GM18873 (cell line): Measurements from ENCODE around the gene KRT16.
"Not testable (repeated sequence)": the region's sequence is repeated elsewhere in the genome, so short reads cannot be mapped to it uniquely, and the experiment has no call there.

Experiments
- ATAC-seq: cut with Tn5 transposase; IDR thresholded peaks from one replicate; pipeline ENCODE4 v1.9.1; 2021; ENCODE audit warnings: mild to moderate bottlenecking, moderate library complexity, moderate number of reproducible peaks; ENCODE audit not compliant: unreplicated experiment, low FRiP score

KRT16 gene

DNA sequence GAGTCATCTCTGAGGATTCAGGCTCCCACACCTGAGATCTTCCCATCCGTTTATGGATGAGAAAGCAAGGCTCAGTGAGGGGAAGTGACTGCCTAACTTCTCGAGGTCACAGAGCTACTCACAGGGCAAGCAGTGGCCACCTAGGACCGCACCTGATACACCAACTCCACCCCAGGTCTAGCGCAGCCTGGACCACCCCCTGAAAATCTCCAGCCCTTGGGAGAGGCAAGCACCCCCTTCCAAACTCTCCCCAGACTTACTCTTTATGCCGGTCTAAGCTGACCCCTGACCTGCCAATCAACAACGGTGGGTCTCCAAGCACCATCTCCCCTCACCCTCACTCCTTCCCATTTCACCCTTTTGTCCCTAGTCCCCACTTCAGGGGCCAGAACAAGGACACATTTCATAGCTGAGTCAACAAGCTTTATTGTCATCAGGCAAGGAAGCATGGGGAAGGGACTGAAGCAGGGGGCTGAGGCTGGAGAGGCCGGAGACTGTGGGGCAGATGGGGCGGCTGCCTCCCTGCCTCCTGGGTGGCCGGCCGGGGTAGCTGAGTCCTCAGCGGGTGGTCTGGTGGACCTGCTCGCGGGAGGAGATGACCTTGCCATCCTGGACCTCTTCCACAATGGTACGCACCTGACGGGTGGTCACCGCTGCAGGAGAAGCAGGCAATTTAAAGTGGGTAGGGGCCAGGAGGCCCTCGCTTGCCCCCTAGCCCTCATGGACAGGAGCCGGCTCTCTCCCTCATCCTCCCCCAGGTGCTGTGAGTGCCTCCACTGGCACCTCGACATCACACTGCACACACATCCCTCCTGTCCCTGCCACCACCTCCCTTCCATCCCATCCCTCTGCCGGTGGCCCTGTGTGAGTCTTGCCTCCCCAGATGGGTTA is 6.7 kb upstream of the KRT16 start:
- ATAC-seq: no peak

GRCh38 chr17:41618341-41619035 is 5.9 kb upstream of the KRT16 start:
- ATAC-seq: no peak

DNA sequence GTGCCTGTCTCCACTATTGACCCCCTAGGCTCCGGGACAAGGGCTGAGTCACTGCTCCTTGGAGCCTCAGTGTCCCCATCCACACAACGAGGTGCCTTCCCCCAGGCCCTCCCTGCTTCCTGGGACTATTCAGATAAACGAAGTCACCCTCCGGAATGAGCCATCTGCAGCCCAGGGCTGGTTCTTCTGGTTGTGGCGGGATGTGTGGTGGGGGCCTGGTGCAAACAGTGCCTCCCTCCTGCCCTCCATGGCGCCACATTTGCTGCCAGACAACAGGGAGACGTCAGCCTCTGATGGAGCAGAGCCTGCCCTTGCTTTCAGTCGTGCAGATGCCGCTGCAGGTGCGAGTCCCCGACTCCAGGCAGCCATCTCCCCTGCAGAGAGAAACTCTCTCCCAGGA is 5.1 kb upstream of the KRT16 start:
- ATAC-seq: no peak

DNA sequence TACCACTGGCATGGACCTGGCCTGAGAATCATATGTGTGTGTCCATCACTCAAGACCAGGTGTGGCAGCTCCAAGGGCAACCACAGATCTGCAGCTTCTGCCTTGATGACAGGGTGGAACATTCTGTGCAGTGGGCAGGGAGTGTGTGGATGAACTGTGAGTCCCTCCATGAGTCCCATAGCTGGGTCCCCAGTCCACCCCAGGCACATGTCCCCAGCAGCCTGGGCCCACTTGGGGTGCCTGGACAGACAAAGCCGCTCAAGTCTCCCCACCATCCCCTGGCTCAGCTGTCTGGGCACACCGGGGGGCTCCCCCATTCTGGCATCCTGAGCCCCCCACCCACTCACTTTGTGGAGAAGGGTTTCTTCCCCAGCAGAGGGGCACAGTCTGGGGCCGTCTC is 4.6 kb upstream of the KRT16 start:
- no peak for ATAC-seq

GRCh38 chr17:41616486-41616885 is 3.9 kb upstream of the KRT16 start:
- ATAC-seq: not testable (repeated sequence)

DNA sequence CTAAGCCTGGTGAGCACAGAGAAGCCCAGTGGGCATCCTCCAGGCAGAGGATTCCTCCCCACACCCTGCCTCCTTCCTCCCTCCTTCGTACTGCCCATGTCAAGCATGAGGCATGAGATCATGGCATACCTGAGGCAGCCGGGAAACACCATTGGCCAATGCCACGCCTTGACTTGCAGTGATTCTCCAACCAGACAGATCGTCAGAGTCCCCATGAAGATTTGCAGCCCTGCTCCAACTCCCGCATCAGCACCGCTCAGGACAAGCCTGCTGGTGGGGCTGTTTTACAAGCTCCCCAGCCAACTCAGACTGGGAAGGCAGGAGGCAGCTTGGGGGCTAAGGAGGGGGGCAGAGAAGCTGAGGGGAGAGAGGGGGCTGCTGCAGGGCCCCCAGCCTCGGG is 2.9 kb upstream of the KRT16 start:
- no peak for ATAC-seq

DNA sequence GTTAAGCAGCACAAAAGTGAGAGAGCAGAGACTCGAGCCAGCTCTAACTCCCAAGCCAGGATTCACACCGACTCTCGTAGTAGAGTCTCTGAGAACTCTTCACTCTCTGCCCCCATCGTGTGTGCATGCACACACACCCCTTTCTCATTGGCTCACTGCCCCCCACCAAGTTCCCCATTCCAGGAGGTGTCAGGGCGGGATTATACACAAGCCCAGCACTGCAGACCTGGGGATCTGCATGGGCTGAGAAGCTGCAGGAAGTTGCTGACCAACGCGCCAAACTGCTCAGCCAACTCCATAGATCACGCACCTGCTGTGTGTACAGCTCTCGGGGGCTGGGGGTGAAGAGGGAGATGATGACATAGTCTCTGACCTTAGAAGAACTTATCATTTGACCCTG is 2.2 kb upstream of the KRT16 start:
- ATAC-seq: not testable (repeated sequence)

GRCh38 chr17:41614098-41614497 is 1.5 kb upstream of the KRT16 start:
- ATAC-seq: no peak

- no peak for ATAC-seq
Observed at GRCh38 chr17:41613277-41614082, 913 bp upstream of the KRT16 start.

GRCh38 chr17:41610965-41611640 is 1.5 kb downstream of the KRT16 start:
- ATAC-seq: no peak

DNA sequence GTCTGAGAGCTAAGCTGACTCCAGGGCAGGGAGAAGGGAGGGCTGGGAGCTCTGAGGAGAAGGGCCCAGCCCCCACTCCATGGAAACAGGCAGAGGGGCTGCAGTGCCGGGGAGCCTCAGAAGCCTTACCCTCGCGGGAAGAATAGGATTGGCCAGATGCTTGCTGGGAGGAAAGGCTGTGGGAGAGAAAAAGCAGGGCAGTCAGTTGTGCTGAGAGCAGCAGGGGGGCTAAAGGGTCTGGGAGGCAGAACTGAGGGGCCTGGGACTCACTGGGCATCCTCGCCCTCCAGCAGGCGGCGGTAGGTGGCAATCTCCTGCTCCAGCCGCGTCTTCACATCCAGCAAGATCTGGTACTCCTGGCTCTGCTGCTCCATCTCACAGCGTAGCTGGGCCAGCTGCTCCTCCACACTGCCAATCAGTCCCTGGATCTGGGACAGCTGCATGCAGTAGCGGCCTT is 2.5 kb downstream of the KRT16 start:
- ATAC-seq: not testable (repeated sequence)

DNA sequence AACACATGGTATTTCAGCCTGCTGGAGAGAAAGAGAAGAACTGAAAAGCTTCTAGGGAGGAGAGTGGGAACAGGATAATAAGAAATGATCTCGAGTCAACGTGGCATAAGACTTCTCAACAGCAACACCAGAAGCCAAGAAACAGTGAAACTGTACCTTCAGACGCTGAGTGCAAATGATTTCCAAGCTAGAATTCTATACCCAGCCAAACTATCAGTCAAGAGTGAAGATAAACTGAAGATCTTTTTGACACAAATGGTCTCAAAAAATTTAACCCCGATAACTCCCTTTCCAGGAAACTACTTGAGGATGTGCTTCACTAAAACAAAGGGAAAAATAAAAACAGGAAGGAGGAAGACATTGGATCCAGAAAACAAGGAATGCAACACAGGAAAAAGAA is 5.6 kb downstream of the KRT16 start:
- ATAC-seq: not testable (repeated sequence)

- no peak for ATAC-seq
Observed at GRCh38 chr17:41602524-41602923, 10.0 kb downstream of the KRT16 start.

DNA sequence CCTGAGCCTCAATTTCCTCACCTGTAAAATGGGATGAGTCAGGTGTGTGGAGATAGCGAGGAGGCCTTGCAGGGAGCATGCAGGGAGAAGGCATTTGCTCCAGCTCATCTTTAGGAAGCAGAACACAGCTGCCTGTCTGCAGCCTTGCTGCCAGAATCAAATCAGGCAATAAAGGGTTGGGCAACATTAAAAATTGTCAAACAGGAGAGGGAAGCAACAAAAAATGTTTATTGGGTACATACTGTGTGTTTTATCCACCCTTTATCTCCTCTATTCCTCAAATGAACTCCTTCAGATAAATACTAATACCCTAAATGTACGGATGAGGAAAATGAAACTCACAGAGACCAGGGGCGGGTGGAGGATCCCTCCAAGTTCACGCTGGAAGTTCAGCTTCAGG is 12.2 kb downstream of the KRT16 start:
- no peak for ATAC-seq

GRCh38 chr17:41599680-41600079 is 12.9 kb downstream of the KRT16 start:
- ATAC-seq: no peak

DNA sequence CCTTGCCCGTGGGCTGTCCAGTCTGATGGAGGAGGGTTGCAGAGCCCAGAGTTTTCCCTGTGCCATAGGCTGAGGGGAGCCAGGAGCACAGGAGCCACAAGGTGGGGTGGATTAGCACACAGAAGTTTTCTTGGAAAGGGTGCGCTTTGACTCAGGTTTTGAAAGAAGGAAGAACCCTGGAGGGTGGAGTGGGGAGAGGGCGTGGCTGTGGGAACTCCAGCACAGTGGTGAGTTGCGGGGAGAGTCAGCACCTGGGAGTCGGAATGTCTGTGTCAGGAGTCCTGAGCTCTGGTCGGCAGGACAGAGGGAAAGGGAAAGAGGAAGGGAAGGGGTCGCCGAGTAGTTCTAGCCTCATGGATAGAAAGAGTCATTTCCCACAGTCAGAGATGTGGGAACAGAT is 17.0 kb downstream of the KRT16 start:
- no peak for ATAC-seq

DNA sequence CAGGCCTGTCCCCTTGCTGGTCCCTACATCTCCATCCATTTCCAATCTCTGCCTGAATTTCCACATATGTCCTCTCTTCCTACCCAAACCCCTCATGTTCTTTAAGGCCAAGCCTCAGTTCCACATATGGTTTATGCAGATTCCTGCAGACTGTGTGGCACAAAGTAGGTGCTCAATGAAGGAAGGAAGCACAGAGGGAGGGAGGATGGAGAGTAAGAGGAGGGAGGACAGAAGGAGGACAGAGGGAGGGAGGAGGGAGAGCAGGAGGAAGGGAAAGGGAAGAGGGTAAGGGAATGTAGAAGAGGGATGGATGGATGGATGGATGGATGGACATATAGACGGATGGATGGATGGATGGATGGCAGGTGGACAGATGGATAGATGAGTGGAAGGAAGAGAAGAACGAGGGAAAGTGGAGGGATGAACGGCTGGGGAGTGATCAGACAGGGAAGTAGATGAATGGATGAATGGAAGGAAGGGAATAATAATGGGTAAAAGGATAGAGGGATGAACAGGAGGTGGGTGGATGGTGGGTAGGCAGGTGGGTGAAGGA is 18.1 kb downstream of the KRT16 start:
- ATAC-seq: no peak

DNA sequence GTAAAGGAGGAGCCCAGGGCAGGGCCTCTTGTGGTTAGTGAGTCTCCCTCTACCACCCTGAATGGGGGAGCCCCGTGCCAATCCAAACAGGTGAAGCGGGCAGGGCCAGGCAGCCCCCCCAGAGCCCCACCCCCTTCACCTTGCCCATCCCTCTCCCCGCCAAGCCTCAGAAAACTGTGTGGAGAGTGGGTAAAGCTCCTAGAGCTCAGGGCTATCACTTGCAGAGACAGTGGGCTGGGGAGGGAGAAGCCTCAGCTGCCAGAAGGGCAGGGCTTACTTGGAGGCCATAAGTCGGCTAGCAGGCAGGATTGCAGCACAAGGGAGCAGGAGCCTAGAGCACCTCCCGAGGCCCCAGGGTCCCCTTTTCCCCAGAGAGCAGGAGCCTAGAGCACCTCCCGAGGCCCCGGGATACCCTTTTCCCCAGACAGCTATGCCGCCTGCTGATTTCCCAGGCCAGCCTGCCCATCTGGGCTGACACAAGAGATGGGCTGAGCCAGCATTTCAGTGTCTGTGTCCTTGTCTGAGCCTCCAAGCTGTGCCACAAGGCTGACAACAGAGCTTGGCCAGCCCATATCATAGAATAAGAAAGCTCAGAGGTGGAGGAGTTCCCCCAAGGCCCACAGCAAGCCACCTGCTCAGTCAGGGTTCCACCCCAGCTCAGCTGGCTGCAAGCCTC is 19.1 kb downstream of the KRT16 start:
- ATAC-seq: no peak

- ATAC-seq: no peak
Observed at GRCh38 chr17:41592601-41593305, 19.8 kb downstream of the KRT16 start.
